ELR (cell line): ENCODE data around the gene MICAL2.

Experiments used
- DNase-seq: peaks from one replicate; pipeline ENCODE4 v3.0.0-alpha.2; 2015; ENCODE audit warnings: low read depth

Gene MICAL2, protein sequence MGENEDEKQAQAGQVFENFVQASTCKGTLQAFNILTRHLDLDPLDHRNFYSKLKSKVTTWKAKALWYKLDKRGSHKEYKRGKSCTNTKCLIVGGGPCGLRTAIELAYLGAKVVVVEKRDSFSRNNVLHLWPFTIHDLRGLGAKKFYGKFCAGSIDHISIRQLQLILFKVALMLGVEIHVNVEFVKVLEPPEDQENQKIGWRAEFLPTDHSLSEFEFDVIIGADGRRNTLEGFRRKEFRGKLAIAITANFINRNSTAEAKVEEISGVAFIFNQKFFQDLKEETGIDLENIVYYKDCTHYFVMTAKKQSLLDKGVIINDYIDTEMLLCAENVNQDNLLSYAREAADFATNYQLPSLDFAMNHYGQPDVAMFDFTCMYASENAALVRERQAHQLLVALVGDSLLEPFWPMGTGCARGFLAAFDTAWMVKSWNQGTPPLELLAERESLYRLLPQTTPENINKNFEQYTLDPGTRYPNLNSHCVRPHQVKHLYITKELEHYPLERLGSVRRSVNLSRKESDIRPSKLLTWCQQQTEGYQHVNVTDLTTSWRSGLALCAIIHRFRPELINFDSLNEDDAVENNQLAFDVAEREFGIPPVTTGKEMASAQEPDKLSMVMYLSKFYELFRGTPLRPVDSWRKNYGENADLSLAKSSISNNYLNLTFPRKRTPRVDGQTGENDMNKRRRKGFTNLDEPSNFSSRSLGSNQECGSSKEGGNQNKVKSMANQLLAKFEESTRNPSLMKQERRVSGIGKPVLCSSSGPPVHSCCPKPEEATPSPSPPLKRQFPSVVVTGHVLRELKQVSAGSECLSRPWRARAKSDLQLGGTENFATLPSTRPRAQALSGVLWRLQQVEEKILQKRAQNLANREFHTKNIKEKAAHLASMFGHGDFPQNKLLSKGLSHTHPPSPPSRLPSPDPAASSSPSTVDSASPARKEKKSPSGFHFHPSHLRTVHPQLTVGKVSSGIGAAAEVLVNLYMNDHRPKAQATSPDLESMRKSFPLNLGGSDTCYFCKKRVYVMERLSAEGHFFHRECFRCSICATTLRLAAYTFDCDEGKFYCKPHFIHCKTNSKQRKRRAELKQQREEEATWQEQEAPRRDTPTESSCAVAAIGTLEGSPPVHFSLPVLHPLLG

DNA sequence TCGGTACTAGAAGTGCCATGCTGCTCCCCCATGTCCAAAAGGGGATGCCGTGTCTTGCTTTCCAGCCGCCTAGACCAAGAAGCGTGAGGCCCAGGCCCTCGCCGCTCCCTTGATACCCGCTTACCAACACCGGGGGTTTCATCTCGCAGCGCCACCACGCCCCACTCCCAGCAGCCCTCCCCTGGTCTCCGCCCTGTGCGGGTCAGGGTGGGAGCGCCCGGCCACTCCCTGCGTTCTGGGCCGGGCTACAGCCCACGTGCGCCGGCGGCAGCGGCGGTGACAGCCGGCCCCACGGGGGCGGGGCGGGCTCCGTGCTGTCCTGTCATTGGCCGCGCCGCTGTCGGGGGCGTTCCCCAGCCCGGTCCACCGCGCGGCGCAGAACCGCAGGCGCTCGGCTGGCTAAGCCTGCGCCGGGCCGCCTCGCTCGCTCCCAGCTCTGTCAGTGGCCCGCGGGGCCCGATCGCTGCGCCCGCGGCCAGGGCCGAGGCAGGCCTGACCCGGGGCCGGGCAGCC lies at the start of gene MICAL2:
Gene MICAL2, plus strand, starts transcription at position 390 of the 513 bp plus-strand sequence. CDS start 51,566 bp downstream, outside the sequence.
- DNase-seq: peak; percentile 92

DNA sequence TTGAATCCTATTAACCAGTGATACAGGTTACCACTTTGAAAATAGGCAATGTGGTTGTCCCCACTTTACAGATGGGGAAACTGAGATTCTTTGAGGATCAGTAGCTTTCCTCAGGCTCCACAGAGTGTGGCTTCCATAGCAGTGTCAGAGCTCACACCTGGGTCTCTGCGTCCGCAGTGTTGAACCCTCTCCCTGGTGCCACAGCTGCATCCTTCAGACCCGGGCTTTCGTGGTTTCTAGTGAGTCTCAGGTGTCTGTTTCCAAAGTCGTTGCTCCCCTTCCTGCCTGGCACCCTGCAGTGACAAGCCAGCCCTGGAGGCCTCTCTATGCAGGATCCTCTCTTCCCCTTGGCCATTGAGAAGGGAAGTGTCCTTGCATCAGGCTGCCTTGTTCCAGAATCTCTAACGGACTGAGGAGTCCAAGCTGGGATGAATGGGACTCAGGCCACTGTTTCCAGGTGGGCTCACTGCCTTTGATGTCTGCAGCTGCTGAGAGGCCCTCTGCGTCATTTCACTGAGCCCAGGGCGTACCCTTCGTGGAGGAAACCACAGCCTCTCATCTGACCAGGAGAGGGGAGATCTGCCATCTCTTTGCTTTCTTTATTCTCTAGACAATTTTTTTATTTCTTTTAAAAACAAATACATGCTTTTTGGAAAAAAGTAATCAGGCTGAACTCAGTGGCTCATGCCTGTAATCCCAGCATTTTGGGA lies 48.4 kb upstream of the MICAL2 start:
- DNase-seq: no peak

DNA sequence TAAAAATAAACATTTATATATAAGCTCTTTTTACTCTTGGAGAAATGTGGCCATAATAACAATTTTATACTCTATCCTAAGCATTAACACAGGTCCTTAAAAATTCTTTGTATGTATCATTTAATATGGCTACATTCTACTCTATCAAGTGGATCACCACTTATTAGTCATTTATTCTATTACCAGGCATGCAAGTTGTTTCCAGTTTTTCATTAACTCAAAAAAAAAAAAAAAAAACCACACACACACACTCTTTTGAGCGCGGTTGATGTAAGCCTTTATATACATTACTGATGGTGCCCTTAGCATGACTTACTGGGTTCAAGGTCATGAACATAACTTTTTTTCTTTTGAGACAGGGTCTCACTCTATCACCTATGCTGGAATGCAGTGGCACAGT lies 47.1 kb upstream of the MICAL2 start:
- DNase-seq: no peak

DNA sequence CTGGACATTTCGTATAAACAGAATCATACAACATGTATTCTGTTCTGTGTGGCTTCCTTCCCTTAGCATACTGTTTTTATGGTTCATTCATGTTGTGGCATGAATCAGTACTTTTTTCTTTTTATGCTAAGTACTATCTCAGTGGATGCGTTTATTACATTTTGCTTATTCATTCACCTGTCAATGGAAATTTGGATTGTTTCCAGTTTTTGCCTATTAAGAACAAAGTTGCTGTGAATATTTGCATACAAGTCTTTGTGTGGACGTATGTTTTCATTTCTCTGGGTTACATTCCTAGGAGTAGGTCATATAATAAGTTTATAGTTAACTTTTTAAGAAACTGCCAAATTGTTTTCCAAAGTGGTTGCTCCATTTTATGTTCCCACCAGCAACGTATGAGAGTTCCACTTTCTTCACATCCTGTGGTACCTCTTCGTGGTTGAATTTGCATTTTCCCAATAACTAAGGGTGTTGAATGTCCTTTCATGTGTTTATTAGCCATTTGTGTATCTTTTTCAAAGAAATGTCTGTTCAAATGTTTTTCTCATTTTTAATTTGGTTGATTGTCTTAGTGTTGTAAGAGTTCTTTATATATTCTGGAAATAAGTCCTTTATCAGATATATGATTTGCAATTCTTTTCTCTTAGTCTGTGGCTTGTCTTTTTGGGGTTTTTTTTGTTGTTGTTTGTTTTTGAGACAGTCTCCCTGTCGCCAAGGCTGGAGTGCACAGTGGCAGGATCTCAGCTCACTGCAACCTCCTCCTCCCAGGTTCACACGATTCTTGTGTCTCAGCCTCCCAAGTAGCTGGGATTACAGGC lies 46.0 kb upstream of the MICAL2 start:
- DNase-seq: no peak

DNA sequence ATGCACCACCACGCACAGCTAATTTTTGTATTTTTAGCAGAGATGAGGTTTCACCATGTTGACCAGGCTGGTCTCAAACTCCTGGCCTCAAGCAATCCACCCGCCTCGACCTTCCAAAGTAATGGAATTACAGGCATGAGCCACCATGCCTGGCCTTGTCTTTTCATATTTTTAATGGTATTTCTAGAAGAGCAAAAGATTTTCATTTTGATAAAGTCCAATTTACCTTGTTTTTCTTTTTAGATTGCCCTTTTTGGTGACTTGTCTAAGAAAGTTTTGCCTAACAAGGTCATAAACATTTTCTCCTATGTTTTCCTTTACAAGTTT lies 45.5 kb upstream of the MICAL2 start:
- DNase-seq: no peak

DNA sequence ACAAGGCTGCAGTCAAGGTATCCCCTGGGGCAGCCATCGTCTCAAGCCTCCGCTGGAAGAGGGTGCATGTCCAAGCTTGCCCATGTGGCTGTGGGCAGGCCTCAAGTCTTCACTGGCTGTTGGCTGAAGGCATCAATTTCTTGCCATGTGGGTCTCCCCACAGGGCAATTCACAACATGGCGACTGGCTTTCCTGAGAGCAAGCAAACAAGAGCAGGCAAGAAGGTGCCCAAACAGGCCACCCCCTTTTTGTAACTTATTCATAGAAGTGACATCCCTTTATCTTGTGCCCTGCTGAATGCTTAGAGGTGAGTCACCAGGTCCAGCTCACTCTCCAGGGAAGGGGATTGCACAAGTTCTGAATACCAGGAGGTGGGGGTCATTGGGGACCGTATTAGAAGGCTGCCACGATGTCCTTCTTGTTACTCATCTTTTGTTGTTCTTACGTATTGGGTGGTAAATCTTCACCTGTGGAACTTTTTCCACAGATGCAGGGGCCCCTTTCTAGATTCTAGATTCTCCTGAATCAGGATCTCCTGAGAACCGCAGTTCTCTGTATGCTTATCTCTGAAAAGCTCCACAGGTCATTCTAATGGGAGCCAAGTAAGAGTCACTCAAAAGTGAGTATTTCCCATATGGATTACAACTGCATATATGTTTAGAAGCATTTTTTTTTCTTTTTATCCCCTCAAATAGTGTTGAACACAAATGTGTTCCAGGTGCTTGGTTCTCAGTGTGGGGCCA lies 44.2 kb upstream of the MICAL2 start:
- peak; percentile 98 for DNase-seq

DNA sequence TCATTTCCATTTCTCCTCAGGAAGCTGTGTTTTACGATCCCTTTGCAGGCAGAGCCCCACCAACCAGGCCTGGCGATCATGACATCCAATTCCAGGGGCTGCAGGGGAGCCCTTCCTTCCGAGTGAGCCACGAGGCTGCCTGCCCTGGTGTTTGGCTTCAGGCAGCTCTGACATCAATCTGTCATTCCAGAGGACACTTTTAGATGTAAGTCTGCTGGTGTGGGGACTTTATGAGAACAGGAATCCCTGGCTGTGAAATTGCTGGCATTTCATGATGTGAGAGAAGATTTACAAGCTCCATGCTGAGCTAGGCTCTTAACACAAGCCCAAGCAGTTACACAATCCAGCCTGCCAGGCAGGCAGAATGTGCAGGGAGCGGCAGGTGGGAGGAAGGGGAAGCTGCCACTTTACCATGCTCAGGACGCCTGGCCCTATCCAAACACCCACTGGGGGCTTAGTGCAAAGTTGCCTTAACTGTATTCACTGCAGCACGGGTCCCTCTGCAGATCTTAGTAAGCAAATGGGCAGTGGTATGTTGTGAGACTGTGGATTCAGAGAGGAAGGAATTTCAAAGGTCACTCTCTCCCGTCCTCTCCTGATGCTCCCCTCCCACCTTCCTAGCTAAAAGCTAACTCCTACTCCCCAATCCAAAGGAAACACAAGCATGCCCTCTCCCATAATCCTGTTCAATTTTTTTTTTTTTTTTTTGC lies 43.4 kb upstream of the MICAL2 start:
- DNase-seq: peak; percentile 39

DNA sequence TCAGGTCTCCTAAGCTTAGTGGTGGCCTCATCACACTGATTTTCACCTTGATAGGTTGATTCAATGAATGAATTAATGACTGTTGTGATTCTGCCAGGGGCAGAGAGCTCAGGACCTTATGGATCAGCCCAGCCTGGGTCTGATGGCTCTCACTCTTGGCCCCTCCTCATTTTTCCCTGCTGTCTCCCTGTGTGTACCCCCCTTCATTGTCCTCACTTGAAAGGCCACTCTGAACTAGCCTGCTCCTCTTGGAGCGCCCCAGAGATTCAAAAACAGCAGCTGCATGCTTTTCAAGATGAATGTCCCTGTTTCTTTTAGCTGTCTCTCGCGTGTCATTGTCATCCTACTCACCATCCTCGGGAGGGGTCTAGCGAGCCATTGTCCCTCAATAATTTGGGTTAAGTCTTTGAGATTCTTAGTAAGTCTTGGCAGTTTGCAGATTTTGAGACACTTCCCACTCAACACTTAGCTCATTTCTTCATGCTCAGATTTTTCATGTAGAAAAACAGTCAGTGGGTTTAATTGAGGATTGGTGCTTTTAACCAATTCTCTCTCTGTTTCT lies 42.5 kb upstream of the MICAL2 start:
- DNase-seq: no peak

DNA sequence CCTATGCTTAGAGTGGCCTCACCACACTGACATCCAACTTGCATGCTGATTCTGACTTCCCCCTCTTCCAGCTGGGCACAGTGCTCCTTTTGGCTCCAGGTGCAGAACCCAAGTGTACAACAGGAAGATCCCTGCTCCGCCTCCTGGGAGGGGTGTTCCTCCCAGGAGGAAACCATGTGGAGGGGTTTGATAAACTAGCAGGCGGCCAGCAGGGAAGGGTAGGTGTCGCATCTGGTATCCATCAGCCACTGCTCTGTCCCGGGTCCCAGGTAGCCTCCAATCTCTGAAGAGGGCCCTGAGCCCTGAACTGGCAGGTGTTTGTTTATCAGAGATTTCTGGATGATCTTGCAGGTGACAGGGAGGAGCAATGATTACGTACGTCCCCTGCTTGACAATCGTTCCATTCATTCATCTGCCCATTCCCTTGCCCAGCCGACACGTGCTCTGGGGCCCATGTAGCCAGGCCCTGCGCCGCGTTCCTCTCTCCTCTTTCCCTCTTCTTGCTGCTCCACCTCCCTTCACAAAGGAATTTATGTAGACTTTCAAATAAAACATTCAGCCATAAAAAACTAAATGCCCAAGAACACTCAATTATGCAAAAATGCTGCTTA lies 41.2 kb upstream of the MICAL2 start:
- DNase-seq: no peak

DNA sequence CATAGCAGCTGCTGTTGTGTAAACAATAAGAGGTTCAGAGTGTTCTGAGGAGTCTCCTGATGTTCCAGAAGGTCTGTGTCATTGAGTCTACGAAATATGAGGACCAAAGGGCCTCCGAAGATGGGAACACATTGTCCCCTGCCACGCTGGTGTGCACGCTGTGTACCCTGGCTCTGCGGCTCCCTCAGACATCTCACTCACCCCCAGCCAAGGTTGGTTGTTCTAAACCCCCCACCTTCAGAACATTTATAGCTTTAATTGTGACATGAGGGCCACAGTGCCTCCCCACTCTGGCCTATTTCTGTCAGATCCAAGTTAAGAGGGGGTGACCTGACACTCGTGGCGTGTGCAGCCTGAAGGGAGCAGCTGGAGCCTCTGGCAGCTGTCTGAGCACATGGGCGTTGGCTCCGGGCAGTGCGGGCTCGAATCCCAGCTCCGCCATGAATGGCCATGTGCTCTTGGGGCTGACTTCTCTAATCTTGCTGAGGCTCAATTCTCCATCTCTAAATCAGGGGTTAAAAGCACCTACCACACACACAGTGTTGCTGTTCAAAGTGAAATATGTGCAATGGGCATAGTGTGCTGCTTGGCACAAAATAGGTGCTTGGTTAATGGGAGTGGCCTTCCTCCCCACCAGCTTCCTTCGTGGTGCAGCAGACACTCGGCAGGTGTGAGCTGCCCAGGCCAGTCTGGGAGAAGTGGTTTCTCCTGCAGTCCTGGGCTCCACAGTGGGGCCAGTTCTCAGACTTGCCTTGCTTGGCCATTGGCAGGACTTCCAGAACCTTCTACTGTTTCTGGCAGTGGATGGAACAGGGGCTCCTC lies 39.7 kb upstream of the MICAL2 start:
- no peak for DNase-seq

DNA sequence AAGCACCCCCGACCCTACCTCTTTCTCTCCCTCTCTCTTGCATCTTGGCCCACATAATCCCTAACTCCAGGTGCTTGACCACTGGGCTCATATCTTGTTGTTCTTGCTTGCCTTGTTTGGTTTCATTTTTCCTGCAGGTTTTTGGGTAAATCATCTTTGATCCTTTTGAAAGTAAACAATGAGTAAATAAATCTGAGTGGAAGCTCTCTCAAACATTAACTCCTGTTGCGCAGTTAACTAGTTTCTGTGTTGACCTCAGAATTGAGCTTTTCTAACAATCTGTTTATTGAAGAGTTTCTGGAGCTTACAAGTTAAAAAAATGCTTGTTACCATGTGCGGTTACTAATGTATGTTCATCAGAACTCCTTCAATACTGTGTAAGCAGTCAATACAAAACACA lies 38.8 kb upstream of the MICAL2 start:
- no peak for DNase-seq

DNA sequence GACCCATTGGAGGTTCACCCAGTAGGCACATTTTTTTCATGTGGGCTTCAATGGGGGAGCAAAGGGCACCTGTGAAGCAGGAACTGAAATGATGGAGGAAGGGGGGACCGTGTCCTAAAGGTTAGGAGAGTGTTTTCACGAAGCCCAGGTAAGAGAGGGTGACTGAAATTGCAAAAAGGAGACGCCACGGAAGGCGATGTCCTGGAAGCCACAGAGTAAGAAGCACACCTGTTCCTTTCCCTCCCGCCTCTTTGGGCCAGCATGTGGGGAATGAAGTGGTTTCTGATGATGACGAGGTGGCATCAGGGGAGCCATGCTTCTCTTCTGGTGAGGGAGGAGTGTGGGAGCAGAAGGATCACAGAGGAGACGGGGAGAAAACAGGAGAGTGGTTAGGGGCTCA lies 37.0 kb upstream of the MICAL2 start:
- DNase-seq: no peak

DNA sequence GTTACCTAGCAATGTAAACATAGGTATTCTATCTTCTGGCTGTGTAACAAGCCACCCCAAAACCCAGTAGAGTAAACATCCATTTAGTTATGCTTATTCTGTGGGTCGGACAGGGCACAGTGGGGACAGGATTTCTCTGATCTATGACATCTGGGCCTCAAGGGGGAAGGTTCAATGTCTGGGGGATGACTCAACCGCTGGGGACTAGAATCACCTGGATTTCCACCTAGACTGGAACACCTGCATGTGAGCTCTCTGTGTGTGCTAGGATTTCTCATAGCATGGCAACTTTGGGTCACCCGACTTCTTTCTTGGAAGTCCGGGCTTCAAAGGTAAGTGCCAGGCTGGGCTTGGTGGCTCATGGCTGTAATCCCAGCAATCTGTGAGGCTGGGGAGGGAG lies 36.5 kb upstream of the MICAL2 start:
- no peak for DNase-seq

DNA sequence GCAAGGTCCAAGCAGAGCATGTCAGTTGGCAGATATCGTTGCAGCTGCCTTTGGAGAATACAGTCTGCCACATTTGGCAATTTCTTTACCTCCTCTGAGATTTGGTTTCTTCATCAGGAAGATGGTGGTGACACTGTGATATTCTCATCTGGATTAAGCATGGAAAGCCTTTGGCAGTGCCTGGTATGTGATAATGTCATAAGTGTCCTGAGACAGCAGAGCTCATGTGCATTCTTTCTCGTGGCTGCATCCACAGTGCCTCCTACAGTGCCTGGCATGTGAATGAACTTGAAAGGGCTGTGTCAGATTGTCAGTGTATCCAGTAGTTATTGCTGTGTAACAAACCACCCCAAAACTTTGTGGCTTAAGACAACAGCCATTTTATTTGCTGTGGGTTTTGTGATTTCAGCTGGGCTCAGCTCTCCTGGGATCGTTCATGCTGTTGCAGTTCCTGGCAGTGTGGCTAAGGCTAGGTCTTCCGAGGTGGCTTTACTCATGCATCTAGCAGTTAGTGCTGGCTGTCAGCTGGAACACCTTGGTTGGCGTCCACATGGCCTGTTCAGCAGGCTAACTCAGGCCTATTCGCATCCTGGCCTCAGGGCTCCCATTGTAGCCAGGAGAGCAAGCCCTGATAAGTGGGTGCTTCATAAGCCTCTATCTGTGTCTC lies 35.7 kb upstream of the MICAL2 start:
- no peak for DNase-seq

DNA sequence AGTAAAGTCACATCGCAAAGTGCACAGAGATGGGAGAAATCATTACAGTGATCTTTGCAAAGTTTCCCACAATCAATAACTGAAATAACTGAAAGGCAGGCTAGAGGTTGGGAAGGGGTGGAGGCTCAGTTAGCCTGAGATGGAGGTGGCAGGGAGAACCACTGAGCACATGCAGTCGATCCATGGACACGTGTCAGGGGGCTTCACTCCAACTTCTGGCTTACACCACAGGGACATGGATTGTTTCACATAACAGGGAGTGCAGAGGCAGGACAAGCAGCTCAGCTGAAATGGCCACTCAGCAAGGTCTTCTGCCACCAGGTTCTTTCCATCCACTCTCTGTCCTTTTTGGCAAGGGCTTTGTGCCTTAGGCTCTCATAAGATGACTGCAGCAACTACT lies 35.1 kb upstream of the MICAL2 start:
- DNase-seq: no peak

DNA sequence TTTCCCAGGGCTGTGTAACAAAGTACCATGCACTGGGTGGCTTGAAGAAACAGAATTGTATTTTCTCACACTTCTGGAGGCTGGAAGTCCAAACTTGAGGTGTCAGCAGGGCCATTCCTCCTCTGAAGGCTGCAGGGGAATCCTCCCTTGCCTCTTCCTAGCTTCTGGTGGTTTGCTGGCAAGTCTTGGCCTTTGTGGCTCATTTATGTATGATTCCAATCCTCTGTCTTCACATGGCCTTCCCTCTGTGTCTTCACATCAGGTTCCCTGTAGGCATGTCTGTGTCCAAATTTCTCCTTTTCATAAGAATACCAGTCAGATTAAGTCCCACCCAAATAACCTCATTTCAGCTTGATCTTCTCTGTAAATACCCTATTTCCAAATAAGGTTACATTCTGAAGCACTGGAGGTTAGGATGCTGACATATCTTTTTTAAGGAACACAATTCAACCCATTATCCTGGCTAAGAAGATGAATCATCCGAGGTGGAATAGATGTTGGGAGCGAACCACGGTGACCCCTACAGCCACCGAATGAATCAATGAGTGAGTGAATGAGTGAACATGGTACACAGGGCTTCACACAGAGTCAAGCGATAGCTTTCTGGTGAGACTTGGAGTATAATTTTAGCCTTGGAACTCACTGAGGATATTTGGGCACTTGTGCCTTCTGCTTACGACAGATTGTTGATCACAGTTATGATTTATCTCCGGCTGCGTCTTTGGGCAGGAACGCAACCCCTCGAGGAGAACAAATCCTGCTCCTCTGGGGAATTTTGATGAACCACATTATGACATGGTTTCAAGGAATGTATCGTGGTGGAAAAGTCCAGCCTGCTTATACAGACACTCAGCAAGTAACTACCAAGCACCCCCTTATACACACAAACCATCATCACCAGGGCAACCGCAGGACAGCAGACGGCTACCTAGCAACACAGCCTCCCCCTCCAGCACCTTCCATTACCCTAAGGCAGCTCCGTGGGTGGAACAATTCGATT lies 34.3 kb upstream of the MICAL2 start:
- DNase-seq: peak; percentile 99
